CD4-positive, alpha-beta T cell treated with Interferon gamma for 1 hour (primary cell): Measurements from ENCODE around the gene C2orf42.
"Not testable (repeated sequence)": the region's sequence is repeated elsewhere in the genome, so short reads cannot be mapped to it uniquely, and the experiment has no call there.

ENCODE experiments used
- DNase-seq: peaks from one replicate; pipeline ENCODE4 v3.0.0-alpha.2; 2020

The C2orf42 gene

DNA sequence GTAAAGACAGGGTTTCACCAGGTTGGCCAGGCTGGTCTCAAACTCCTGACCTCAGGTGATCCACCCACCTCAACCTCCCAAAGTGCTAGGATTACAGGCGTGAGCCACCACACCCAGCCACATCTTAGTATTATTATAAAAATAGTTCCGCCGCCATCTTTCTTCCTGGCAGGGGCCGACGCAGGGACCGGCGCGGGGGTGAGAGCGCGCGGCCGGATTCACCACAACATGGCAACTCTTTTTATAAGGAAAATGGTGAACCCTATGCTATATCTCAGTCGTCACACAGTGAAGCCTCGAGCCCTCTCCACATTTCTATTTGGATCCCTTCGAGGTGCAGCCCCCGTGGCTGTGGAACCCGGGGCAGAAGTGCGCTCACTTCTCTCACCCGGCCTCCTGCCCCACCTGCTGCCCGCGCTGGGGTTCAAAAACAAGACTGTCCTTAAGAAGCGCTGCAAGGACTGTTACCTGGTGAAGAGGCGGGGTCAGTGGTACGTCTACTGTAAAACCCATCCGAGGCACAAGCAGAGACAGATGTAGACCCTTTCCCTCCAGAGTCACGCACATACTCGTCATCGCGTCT, 88.4 kb downstream of the C2orf42 start:
- DNase-seq: not testable (repeated sequence)

DNA sequence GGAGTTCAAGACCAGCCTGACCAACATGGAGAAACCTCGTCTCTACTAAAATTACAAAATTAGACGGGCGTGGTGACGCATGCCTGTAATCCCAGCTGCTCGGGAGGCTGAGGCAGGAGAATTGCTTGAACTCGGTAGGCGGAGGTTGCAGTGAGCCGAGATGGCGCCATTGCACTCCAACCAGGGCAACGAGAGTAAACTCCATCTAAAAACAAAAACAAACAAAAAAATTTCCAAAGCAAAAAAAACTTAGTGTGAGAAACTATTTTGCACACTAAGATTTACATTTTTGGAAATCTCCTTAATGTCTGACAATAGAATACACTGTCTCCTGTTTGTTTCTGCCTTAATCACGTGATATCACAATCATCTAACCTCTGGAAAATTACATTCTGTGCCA, 89.1 kb downstream of the C2orf42 start:
- DNase-seq: not testable (repeated sequence)

GRCh38 chr2:70101174-70101573, 89.6 kb downstream of the C2orf42 start:
- no peak for DNase-seq
